ENCODE measurements around the gene JAK1.
"Not testable (repeated sequence)": the region's sequence is repeated elsewhere in the genome, so short reads cannot be mapped to it uniquely, and the experiment has no call there.

JAK1 gene

DNA sequence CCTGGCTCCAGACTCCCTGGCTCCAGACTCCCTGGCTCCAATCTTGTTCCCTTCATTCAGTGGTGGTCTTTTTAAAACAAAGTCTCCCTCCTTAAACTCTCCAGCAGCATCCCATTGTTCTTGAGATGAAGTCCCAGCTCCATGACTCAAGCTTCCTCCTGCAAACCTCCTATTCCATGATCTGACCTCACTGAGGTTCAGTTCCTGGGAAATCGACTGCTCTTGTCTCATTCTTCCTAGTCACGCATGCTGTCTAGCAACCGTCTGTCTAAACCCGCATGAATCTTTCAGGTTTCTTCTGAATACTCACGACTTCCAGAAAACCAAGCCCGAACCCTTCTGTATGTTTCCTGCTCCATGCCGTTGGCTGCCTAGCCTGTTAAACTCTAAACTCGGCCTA is 129.5 kb downstream of the JAK1 start:
- no peak for DNase-seq (ENCODE audit: low spot score)

DNA sequence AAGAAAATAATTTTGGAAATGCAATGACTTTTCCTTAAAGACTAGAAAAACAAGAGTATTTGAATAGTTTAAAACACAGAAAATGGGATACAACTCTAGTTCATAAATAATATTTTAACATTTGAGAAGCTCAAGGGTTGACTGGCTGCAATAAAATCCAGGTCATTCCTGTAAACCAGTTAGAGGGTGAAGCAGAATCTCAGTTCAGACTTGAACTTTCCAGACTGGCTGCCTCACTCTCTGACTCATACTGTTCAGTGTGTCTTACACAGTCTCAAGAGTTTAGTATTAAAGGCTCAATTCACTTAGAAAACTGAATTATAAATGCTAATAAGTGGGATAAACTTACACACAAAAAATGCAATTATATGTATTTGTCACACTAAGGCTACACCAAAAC is 131.6 kb downstream of the JAK1 start:
- no peak for DNase-seq (ENCODE audit: low spot score)

DNA sequence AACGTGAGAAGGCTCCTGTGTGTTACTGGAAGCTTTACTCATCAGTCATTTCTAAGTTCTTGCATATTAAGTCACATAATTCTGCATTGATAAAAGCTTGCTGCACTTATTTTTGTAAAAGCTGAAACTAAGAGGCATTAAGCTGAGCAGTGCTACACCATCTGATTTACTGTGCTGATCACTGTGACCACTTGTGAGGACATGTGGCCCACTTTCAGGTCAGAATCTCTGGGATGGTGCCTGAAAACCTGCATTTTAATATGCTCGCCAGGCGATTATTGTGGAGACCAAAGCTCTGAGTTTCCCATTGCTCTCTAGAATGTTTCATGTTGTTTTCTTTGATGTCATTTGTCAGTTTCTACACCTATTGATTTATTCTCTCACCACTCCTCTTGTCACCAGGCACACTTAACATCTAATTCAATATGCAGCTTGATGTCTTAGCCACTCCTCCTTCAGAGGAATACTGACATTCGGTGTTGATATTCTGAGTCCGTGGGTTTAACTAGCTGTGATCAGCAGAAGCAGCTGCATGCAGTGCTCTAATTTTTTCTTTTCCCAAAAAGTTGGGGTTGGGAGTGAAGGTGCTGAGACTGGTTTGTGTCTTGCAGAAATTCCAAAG is 136.2 kb downstream of the JAK1 start:
- no peak for DNase-seq (ENCODE audit: low spot score)

DNA sequence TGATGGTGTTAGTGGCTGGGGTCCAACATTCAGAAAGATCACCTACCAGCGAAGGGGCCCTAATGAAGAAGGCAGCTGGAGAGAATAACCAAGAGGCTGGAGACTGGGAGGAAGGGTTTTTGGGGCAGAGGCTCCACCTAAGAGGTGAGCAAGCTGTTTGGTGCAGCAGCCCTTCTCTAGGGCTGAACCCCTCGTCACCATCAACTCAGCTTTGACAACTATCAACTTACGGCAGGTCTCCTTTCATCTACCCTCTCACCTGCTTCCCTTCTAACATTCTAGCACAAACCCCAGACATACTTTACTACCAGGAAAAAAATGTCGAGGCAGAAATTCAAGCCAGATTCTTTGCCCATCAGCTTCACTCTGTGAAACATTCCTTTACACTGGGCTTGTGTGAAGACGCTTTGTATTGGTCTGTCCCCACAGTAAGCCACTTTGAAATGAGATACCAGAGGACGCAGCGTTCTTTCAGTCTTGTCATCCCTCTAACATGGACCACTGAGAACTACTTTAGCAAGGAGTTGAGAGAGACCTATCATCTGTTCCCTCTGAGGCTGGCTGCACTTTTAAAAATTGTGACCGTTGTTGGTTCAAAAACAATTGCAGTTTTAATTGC is 136.8 kb downstream of the JAK1 start:
- DNase-seq (ENCODE audit: low spot score) = no peak

DNA sequence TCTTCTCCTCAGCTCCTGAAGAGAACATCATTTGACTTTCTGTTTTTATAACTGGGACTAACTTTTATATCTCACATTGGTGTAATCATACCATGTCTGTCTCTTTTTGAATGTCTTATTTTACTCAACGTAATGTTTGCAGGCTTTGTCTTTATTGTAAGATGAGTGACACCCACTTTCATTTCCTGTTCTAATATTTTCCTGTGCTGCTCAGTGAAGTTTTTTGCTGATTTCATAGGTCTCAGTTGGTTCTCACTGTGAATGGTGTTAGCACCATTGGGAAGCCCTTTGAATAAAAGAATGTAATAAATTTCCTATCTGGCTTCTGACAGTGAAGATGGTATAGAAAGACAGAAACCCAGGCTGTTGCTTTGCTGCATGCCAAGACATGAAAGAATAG is 137.5 kb downstream of the JAK1 start:
- DNase-seq (ENCODE audit: low spot score) = no peak

DNA sequence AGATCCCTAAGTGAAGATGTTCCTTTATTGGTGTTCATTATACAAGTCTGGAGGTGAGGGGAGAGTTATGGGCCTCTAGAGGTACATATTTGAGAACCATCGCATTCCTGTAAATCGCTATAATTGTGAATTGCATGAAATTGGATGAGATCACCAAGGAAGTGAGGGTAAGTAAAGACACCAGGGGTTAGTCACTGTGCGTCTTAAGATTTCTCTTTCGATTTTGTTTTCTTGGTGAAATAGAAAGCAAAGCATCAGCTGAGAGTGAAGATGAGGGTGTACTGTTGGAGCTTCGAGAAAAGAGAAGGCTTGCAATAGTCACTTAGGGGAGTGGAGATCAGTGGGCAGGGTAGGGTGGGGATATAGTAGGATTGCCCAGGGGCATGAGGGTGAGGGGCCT is 139.4 kb downstream of the JAK1 start:
- DNase-seq (ENCODE audit: low spot score) = no peak

DNA sequence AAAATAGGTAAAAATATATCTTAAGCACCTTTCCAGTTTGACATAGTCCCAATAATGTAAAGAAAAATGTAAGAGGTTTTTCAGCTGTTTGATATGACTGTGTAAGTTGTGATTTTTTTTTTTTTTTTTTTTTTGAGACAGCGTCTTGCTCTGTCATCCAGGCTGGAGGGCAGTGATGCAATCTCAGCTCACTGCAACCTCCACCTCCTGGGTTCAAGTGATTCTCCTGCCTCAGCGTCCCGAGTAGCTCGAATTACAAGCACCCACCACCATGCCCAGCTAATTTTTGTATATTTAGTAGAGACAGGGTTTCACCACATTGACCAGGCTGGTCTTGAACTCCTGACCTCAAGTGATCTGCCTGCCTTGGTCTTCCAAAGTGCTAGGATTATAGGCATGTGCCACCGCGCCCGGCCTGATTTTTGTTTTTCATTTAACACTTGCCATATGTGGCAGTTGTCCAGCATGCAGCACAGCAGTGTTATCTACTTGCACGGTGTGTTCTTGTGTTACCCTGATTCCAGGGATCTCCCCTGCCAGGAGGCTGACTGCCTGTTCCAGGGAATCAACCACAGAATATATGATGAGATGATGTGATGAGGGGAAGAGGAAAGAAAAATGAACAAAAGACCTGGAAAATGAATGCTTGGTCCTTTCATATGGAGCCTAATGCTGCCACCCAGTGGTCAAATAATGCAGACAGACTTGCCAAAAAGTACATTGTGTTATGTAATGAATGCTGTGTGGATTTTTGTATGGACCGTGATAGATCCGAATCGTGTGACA is 142.5 kb downstream of the JAK1 start:
- DNase-seq (ENCODE audit: low spot score) = peak; percentile 79

DNA sequence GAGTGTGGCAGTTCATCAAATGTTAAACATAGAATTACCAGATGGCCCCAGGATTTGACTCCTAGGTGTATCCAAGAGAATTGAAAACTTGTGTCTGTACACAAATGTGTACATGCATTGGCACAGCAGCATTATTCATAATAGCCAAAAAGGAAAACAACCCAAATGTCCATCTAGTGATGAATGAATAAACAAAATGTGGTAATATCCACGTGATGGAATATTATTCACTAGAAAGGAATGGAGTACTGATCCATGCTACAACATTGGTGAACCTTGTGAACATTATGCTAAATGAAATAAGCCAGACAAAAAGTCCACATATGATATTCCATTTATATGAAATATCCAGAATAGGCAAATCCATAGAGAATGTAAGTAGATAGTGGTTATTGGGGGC is 143.7 kb downstream of the JAK1 start:
- DNase-seq (ENCODE audit: low spot score) = no peak

DNA sequence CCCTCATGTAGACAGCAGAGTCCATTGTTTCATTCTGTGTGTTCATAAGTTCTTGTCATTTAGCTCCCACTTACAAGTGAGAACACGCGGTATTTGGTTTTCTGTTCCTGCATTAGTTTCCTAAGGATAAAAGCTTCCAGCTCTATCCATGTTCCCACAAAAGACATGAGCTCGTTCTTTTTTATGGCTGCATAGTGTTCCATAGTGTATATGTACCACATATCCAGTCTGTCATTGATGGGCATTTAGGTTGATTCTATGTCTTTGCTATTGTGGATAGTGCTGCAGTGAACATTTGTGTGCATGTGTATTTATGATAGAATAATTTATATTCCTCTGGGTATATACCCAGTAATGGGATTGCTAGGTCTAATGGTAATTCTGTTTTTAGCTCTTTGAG is 145.8 kb downstream of the JAK1 start:
- DNase-seq (ENCODE audit: low spot score) = not testable (repeated sequence)

DNA sequence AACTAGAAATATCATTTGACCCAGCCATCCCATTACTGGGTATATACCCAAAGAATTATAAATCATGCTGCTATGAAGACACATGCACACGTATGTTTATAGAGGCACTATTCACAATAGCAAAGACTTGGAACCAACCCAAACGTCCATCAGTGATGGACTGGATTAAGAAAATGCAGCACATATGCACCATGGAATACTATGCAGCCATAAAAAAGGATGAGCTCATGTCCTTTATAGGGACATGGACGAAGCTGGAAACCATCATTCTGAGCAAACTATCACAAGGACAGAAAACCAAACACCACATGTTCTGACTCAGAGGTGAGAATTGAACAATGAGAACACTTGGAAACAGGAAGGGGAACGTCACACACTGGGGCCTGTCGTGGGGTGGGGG is 149.0 kb downstream of the JAK1 start:
- not testable (repeated sequence) for DNase-seq (ENCODE audit: low spot score)

DNA sequence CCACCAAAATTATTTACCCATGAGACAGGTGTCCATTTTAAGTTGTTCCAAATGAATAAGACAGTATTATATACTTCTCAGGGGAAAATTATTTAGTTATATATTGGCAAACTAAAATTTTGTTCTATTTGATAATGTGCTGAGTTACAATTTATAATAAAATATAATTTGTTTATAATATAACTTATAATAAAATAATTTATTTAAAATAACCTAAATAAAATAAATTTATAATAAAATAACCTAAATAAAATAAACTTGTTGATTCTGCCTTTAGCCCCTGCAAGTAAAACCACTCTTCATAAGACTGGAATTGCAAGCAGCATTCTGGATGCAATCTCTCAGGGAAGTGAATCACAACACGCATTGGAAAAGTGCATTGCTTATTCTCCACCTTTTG is 151.9 kb downstream of the JAK1 start:
- no peak for DNase-seq (ENCODE audit: low spot score)

DNA sequence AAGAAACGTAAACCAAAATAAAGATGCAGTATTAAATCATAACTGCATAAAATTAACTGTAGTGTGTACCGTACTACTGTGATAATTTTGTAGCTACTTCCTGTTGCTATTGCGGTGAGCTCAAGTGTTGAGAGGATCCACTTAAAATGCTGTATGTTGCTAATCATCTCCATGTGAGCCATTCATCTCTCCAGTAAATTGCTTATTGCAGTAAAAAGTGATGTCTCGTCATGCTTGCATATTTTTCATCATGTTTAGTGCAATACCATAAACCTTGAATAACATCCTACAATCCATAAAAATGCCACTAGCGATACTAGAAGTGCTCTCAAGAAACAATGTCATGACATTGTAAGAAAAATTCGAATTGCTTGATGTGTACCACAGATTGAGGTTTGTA is 155.2 kb downstream of the JAK1 start:
- DNase-seq (ENCODE audit: low spot score) = no peak

DNA sequence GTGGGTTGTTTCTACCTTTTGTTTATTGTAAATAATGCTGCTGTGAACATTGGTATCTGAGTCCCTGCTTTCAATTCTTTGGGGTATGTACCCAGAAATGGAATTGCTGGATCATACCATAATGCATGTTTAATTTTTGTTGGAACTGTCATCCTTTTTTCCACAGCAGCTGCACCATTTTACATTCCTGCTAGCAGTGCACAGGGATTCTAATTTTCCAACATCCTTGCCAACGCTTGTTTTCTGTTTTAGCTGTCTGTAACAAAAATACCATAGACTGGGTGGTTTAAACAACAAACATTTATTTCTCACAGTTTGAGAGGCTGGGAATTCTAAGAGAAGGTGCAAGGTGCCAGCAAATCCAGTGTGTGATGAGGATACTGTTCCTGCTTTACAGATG is 156.3 kb downstream of the JAK1 start:
- DNase-seq (ENCODE audit: low spot score) = no peak

DNA sequence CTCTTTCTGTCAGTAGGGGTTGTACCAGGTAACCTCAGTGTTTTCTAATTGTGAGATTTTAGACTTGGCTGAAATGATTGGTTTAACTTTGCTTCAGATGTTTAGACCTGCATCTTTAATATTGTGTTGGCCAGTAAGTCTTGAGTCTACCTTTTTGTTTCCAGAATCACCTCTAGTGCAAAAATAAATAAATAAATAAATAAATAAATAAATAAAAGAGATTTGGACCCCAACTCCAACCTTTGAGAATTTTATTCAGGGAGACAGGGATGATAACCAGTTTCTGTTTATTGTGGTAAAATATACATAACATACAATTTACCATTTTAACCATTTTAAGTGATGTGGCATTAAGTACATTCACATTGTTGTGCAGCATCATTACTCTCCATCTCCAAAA is 157.0 kb downstream of the JAK1 start:
- DNase-seq (ENCODE audit: low spot score) = no peak

DNA sequence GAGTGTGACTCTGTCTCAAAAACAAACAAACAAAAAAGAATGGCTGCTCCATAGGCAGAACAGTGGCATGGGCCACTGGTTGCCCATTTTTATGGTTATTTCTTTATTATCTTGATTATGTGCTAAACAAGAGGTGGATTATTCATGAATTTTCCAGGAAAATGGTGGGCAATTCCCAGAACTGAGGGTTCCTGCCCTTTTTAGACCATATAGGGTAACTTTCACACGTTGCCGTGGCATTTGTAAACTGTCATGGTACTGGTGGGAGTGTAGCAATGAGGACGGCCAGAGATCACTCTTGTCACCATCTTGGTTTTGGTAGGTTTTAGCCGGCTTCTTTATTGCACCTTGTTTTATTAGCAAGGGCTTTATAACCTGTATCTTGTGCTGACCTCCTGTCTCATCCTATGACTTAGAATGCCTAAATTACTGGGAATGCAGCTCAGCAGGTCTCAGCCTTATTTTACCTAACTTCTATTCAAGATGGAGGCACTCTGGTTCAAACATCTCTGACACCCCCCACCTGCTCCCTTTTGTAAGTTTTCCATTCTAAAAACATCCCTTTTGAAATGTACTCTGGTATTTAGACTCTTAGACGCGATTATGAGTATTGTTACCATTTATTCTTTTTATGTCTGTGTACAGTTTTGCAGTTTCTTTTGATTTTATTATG is 164.4 kb downstream of the JAK1 start:
- no peak for DNase-seq (ENCODE audit: low spot score)

DNA sequence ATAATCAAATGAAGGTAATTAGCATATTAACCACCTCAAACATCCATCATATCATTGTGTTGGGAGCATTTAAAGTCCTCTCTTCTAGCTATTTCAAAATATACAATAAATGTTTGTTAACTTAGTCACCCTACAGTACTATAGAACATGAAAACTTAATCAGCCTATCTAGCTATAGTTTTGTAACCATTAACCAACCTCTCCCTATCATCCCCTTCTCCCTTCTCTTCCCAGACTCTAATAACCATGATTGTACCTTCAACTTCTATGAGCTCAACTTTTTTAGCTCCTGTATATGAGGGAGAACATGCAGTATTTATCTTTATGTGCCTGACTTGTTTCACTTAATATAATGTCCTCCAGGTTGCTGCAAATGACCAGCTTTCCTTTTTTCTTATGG is 167.5 kb downstream of the JAK1 start:
- DNase-seq (ENCODE audit: low spot score) = no peak

DNA sequence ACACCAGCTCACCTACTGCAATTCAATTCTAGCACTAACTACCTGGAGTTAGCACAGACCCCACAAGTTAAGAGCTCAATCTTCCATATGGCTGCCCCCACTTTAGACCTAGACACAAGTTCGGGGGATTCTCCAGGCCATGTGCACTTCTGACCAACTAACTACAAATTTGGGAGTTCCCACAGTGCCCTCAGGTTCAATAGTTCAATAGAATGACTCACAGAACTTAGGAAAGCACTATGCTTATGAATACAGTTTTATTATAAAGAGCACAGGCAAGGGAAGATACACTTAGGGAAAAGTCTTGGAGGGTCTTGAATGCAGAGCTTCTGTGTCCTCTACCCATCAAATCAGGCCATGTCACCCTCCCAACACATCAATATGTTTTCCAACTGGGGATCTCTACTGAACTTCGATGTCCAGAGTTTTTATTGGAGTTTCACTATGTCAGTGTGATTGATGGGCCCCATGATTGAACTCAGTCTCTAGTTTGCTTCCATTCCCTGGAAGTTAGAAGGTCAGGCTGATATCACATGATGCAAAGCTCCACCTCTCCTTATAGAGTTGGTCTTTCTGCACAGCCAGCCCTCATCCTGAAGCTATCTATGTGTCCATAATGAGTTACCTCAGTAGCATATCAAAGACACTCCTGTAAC is 175.4 kb downstream of the JAK1 start:
- DNase-seq (ENCODE audit: low spot score) = no peak
